GM18867 (cell line): ENCODE measurements around the gene CREB3L1.

ENCODE experiments used
- ATAC-seq: cut with Tn5 transposase; IDR thresholded peaks from one replicate; pipeline ENCODE4 v1.9.1; 2021; ENCODE audit warnings: mild to moderate bottlenecking, moderate library complexity; ENCODE audit not compliant: unreplicated experiment

The CREB3L1 gene

GRCh38 chr11:46321757-46322156 lies 44.3 kb downstream of the CREB3L1 start:
- ATAC-seq = no peak

GRCh38 chr11:46322759-46323158 lies 45.3 kb downstream of the CREB3L1 start:
- ATAC-seq = no peak

- ATAC-seq = no peak
These were observed 49.5 kb downstream of the CREB3L1 start for GRCh38 chr11:46326813-46327416.

- ATAC-seq = no peak
These were observed 50.4 kb downstream of the CREB3L1 start for GRCh38 chr11:46327829-46328228.

GRCh38 chr11:46330154-46330553 lies 52.7 kb downstream of the CREB3L1 start:
- no peak for ATAC-seq

- ATAC-seq = no peak
These were observed 53.3 kb downstream of the CREB3L1 start for GRCh38 chr11:46330563-46331281.

- no peak for ATAC-seq
These were observed 54.0 kb downstream of the CREB3L1 start for GRCh38 chr11:46331282-46331984.

- no peak for ATAC-seq
These were observed 54.7 kb downstream of the CREB3L1 start for GRCh38 chr11:46332093-46332567.

- ATAC-seq = no peak
These were observed 55.3 kb downstream of the CREB3L1 start for GRCh38 chr11:46332568-46333393.

GRCh38 chr11:46333394-46333947 lies 56.0 kb downstream of the CREB3L1 start:
- ATAC-seq = no peak

GRCh38 chr11:46334211-46334610 lies 56.7 kb downstream of the CREB3L1 start:
- no peak for ATAC-seq

- no peak for ATAC-seq
These were observed 57.8 kb downstream of the CREB3L1 start for GRCh38 chr11:46335271-46335670.

- ATAC-seq = no peak
These were observed 58.6 kb downstream of the CREB3L1 start for GRCh38 chr11:46335890-46336562.

GRCh38 chr11:46336563-46337180 lies 59.2 kb downstream of the CREB3L1 start:
- ATAC-seq = no peak

- no peak for ATAC-seq
These were observed 60.3 kb downstream of the CREB3L1 start for GRCh38 chr11:46337626-46338345.

- ATAC-seq = no peak
These were observed 61.1 kb downstream of the CREB3L1 start for GRCh38 chr11:46338636-46338987.

- ATAC-seq = no peak
These were observed 61.7 kb downstream of the CREB3L1 start for GRCh38 chr11:46338988-46339666.

- no peak for ATAC-seq
These were observed 62.4 kb downstream of the CREB3L1 start for GRCh38 chr11:46339816-46340215.

- no peak for ATAC-seq
These were observed 64.0 kb downstream of the CREB3L1 start for GRCh38 chr11:46341454-46341853.
